HG02938 (cell line): ENCODE data around the gene PLAA.
A peak's percentile ranks its signal among the peaks of the same experiment; 100 is the strongest.
"Not testable (repeated sequence)": the region's sequence is repeated elsewhere in the genome, so short reads cannot be mapped to it uniquely, and the experiment has no call there.

Experiments
- ATAC-seq: cut with Tn5 transposase; IDR thresholded peaks from one replicate; pipeline ENCODE4 v1.9.1; 2021; ENCODE audit warnings: mild to moderate bottlenecking, moderate library complexity; ENCODE audit not compliant: unreplicated experiment

Gene PLAA

DNA sequence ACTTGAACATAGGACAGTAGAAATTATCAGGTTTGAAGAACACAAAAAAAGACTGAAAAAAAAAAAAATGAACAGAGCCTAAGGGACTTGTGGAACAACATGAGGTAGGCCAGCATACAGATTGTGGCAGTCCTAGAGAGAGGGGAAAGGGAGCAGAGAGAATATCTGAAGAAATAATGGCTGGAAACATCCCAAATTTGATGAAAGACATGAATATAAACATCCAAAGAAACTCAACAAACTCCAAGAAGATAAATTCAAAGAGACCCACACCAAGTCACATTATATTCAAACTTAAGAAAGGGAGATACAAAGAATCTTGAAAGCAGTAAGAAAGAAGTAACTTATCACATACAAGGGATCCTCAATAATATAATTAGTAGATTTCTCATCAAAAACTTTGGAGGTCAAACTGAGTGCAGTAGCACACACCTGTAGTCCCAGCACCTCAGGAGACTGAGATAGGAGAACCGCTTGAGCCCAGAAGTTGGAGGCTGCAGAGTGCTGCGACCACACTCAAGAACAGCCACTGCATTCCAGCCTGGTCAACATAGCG is 9.1 kb downstream of the PLAA start:
- ATAC-seq, result no peak

- no peak for ATAC-seq
These were observed 11.2 kb downstream of the PLAA start for GRCh38 chr9:26935847-26936246.

DNA sequence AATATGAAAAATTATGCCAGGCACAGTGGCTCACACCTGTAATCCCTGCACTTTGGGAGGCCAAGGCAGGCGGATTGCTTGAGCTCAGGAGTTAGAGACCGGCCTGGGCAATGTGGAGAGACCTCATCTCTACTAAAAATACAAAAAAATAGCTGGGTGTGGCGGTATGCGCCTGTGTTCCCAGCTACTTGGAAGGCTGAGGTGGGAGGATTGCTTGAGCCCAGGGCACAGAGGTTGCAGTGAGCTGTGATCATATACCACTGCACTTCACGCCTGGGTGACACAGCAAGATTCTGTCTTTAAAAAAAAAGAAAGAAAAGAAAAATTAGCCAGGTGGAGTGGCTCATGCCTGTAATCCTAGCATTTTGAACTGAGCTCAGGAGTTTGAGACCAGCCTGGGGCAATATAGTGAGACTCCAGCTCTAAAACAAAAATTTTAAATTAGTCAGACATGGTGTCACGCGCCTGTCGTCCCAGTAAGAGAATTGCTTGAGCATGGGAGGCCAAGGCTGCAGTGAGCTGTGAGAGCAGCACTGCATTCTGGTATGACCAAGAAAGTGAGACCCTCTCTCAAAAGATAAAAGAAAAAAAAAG is 18.0 kb downstream of the PLAA start:
- no peak for ATAC-seq

GRCh38 chr9:26925609-26926008 is 21.4 kb downstream of the PLAA start:
- ATAC-seq, result no peak

DNA sequence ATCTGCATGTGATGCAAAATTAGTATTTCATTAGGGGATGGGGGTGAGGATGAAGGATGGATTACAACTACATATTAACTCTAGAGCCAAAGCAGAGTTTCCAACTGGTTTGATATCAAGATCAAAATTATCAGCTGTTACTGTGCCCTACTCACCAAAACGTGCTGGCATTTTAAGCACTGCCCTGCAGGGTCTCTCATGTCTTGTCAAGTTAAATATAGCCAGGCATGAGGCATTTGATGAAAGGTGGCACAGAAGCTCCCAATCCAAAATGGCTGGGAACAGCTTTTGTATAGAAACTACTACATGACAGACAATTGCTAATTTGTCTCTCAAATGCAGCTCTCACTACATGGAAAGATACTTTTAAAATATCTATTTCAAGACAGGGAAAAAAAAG is 27.3 kb downstream of the PLAA start:
- ATAC-seq, result no peak

DNA sequence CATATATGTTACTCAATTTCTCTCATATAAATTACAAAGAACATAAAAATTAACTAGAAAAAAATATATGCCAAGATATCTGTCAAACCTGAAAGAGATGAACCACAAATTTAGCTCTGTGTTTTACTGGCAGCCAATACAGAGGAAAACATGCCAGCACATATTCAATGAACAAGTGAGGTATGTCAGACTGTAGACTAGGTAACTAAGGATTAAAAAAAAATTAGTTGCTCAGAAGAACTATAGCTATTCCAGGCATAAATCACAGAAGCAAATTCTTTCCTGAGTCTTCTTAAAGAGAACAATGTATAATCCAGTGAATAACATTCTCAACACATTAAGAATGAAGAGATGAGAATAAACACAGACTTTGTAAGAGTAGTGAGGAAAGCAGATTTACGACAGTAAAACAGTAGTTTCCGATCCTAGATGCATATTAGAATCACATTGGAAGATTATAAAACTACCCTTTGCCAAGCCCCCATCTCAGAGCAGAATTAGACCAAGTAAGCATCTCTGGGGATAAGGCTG is 33.8 kb downstream of the PLAA start:
- ATAC-seq, result no peak

GRCh38 chr9:26904671-26905070 is 42.4 kb downstream of the PLAA start:
- no peak for ATAC-seq

GRCh38 chr9:26904070-26904469 is 43.0 kb downstream of the PLAA start:
- no peak for ATAC-seq

- ATAC-seq, result no peak
These were observed 53.9 kb downstream of the PLAA start for GRCh38 chr9:26893030-26893676.

DNA sequence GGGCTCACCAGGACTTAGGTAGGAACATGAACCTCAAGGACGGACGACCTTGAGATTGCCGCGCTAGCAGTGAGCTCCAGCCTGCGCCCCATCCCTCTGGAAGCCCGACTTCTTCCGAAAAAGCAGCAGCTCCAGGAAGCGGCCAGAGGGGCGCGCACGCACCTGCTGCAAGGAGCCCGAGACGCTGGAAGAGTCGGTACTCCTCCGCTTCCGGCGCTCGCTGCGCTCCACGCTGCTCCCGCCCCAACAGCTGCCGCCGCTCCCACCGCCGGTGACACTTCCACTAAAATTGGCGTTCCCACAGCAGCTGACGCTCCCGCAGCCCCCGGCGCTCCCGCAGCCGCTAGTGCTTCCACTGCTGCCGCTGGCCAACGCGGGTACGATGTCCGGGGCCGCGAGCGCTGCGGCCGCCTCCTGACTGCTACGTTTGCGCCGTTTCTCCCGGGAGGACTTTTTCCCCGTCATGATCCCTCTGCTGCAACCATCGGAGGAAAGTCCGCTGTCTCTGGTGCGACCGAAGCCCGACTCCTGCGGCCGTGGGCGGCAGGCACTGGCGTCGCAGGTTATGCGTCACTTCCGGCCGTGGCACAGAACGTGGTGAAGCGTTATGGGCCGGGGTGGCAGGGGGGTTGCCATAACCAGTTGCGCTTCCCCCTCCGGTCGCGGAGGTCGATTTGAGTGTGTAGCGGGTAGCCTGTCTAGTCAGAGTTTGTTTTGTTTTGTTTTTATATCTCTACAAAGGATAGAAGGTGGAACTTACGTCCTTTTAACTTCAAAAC is 54.6 kb downstream of the PLAA start, which contains the start of gene CAAP1:
Gene CAAP1 (minus strand): TSS at position 552 of the 779 bp plus-strand sequence. CDS start 87 bp downstream, at position 465.
- peak; percentile 92 for ATAC-seq

- ATAC-seq, result no peak
These were observed 55.3 kb downstream of the PLAA start for GRCh38 chr9:26891726-26892125.

DNA sequence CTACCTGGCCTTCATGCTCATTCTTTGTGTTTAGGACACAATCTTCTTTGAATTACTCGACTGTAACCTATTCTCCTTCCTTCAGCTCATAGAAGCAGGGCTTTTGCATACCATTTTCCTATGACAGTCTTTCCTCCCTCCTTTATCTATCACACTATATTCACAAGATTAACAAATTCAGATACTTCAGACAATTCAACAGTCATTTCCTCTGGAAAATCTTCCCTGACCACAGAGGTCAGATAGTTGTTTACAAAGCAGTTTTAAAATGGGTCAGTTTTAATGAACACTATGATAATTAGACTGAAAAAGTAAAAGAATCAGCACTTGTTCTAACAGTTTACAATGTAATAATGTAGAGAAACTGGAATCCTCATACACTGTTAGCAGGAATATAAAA is 58.8 kb downstream of the PLAA start:
- ATAC-seq, result no peak

- ATAC-seq, result no peak
These were observed 64.9 kb downstream of the PLAA start for GRCh38 chr9:26882154-26882553.

GRCh38 chr9:26880262-26880661 is 66.8 kb downstream of the PLAA start:
- no peak for ATAC-seq

- not testable (repeated sequence) for ATAC-seq
These were observed 71.9 kb downstream of the PLAA start for GRCh38 chr9:26875155-26875554.

- no peak for ATAC-seq
These were observed 76.8 kb downstream of the PLAA start for GRCh38 chr9:26870292-26870691.

GRCh38 chr9:26863074-26863473 is 84.0 kb downstream of the PLAA start:
- peak; percentile 54 for ATAC-seq

DNA sequence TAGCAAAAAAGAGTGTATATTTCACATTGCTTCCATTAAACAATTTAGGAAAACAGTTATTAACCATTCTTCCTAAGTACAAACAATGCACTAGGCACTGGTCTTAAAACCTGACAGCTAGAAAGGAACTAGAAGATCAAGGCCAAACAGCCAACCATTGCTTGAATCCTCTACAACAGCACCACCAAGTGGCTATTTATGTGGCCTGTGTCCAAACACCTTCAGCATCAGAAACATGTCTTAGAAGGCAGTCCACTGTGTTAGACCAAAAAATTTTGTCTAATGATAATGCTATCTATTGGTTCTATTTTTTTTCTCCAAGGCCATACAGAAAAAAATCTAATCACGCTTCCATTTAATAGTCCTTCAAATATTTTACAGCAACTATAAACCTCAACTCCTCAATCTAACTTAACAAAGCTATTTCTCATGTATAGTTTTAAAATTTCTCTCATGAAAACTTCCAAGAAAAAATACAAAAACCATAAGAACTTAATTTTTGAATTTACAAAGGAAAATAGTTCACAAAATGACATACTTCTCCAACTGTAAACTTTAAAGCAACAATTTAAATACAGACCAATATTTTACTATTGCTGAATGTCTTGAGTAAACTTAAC is 90.5 kb downstream of the PLAA start:
- peak; percentile 83 for ATAC-seq
